Measurements from ENCODE around the gene SNTG2.
A peak's percentile ranks its signal among the peaks of the same experiment; 100 is the strongest.

The SNTG2 gene

DNA sequence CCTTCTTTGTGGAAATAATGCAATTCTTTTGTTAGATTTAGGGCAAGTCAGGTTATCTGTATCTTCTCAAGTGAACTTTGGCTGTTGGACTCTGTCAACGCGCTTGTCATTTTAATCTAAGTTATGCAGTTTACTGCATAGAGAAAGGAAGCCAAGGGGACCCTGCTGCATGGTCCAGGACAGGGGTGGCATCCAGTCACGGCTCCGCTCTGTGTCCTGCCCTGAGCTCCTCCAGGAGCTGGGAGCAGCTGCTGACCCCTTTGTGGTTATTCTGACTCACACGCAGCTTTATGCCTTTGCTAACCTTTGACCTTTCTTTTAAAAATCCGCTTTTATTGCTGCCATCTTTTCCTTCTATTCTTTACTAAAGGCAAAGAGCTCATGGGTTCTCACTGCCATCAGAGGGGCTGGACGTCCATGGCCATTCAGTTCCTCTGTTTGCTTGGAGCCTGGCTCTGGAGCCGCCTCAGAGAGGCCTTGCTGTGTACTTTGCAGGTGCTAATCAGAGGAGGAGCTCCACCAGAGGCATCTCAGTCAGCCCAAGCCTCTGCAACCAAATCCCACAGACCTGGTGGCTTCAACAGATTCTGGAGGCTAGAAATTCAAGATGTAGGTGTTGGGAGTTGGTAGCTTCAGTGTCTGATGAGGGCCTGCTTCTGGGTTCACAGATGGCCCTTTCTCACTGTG lies 39.3 kb downstream of the SNTG2 start:
- H3K4me1 ChIP-seq: peaks cover 6 to 9% (median 8%) of the 10 kb centered on the region in 10 experiments; a peak in 19 of 20 replicates
- H3K9me3 ChIP-seq (replicated peaks in 1 of 11): no peaks in the 10 kb centered on the region
- no peak overlapping the region for H3K9ac ChIP-seq
- no peaks in the 10 kb centered on the region for H3K36me3 ChIP-seq
- H3K27ac ChIP-seq: no peak overlapping the region
- H3K4me3 ChIP-seq: no peak overlapping the region
- no peak for TF ChIP-seq Cebpa-rat (IDR thresholded peaks at IDR 0.05)
- H4K20me1 ChIP-seq: no peaks in the 10 kb centered on the region
- H3K4me2 ChIP-seq: no peak overlapping the region
- H3K27me3 ChIP-seq: no peaks in the 10 kb centered on the region

DNA sequence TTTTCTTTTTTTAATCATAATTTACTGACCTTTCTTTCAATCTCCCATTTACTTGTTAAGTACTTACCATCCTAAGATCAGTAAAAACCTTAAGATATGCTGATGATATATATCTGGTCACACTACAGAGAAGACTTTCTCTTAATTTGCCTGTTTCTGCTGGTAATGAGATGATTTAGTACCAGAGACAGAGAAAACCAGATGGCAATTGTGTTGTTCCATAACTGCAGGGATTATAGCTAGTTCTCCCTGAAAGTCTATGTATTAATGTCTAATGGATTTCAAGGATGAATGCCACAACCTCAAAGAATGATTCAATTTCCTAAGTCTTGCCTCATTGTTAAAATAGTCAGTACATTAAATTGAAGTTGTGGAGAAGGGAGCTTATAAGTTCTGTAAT lies 40.3 kb downstream of the SNTG2 start:
- Histone ChIP-seq H3K9me3 (replicated peaks in 1 of 11) (no peaks in the 10 kb centered on the region), H3K27ac (no peak overlapping the region), H3K4me2 (no peak overlapping the region), H3K9ac (no peak overlapping the region), H3K27me3 (no peaks in the 10 kb centered on the region), H4K20me1 (no peaks in the 10 kb centered on the region), H3K4me1 (peaks cover 0 to 11% (median 4%) of the 10 kb centered on the region in 10 experiments; a peak in 9 of 20 replicates), H3K36me3 (no peaks in the 10 kb centered on the region), H3K4me3 (no peak overlapping the region)
- no peak for TF ChIP-seq Cebpa-rat (IDR thresholded peaks at IDR 0.05)

DNA sequence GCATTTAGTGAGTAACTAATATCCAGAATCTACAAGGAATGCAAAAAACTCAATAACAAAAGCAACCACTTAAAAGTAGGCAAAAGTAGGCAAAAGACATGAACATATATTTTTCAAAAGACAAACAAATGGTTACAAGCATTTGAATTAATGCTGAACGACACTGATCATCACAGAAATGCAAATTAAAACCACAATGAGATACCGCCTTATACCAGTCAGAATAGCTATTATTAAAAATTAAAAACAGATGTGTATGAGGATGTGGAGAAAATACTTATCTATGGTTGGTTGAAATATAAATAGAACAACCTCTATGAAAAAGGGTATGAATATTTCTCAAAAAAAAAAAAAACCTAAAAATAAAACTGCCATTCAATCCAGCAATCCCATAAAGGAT lies 51.7 kb downstream of the SNTG2 start:
- H3K36me3 ChIP-seq: no peaks in the 10 kb centered on the region
- H3K9me3 ChIP-seq (replicated peaks in 1 of 11): peaks cover 0 to 15% (median 9%) of the 10 kb centered on the region in 11 experiments; a peak in 14 of 22 replicates
- H3K27me3 ChIP-seq: no peaks in the 10 kb centered on the region
- H4K20me1 ChIP-seq: no peaks in the 10 kb centered on the region
- H3K27ac ChIP-seq: no peak overlapping the region
- H3K4me3 ChIP-seq: no peak overlapping the region
- H3K4me1 ChIP-seq: 0 out of 20 replicates have a peak, but pooled peaks cover 0 to 1% (median 0%) of the 10 kb centered on the region in 10 experiments
- no peak overlapping the region for H3K9ac ChIP-seq
- H3K4me2 ChIP-seq: no peak overlapping the region
- TF ChIP-seq Cebpa-rat (IDR thresholded peaks at IDR 0.05): no peak

DNA sequence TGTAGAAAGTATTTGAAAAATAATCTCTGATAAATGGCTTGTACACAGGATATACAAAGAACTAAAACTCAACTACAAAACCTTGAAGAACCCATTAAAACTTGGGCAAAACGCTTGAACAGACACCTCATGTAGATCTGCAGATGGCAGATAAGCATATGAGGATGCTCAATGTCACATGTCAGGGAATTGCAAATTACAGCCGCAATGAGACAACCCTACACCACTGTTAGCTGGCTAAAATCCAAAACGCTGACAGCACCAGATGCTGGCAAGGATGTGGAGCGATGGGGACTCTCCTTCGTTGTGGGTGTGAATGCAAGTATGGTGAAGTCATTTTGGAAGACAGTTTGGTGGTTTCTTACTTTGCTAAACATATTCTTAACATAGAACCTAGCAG lies 53.7 kb downstream of the SNTG2 start:
- Histone ChIP-seq H3K9me3 (replicated peaks in 1 of 11) (no peaks in the 10 kb centered on the region), H3K9ac (no peak overlapping the region), H4K20me1 (no peaks in the 10 kb centered on the region)

DNA sequence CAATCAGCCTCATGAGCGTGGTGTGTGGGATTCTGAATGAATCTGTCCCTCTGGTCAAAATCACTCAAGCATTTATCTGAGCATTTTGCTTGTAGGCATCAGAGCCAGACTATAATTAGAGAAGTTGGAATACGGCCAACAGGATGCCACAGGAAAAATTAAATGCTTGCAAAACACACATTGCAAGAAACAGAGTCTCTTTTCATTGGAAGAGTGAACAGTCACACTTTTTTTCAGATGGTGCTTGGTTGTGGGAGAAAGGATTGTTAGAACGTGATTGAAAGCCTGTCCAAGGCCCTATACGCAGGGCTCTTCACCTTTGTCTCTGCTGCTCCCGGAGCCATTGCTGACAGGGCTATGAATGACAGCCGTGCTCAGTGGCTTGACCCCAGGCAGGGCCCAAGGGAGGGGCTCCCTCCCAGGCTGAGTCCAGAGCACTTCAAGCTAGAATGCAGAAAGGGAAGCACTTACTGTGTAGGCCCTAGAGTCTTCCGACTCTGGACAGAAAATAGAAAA lies 59.8 kb downstream of the SNTG2 start:
- no peaks in the 10 kb centered on the region for H3K36me3 ChIP-seq
- no peaks in the 10 kb centered on the region for H3K9me3 ChIP-seq (replicated peaks in 1 of 11)
- peak in 1 of 11 experiments; percentile 15; a peak in 1 of 22 replicates for TF ChIP-seq Cebpa-rat (IDR thresholded peaks at IDR 0.05)
- peak overlapping the region; percentile 61 to 91 (median 84) for H3K4me2 ChIP-seq
- peak overlapping the region in 10 of 11 experiments; percentile 49 to 82 (median 71); a peak in 20 of 22 replicates for H3K27ac ChIP-seq
- no peaks in the 10 kb centered on the region for H4K20me1 ChIP-seq
- peak overlapping the region in 4 of 10 experiments; percentile 2 to 50 (median 26); a peak in 5 of 20 replicates for H3K4me3 ChIP-seq
- H3K4me1 ChIP-seq: peaks cover 21 to 34% (median 29%) of the 10 kb centered on the region in 10 experiments
- H3K27me3 ChIP-seq: no peaks in the 10 kb centered on the region
- H3K9ac ChIP-seq: peak overlapping the region in 10 of 11 experiments; percentile 6 to 71 (median 51); a peak in 14 of 22 replicates

More for the DNA sequence above, 53.7 kb downstream of the SNTG2 start:
- no peak overlapping the region for H3K4me3 ChIP-seq
- peaks cover 0 to 7% (median 1%) of the 10 kb centered on the region in 10 experiments; a peak in 10 of 20 replicates for H3K4me1 ChIP-seq
- no peaks in the 10 kb centered on the region for H3K36me3 ChIP-seq
- H3K4me2 ChIP-seq: no peak overlapping the region
- no peak overlapping the region for H3K27ac ChIP-seq
- H3K27me3 ChIP-seq: no peaks in the 10 kb centered on the region
- TF ChIP-seq Cebpa-rat (IDR thresholded peaks at IDR 0.05): no peak

DNA sequence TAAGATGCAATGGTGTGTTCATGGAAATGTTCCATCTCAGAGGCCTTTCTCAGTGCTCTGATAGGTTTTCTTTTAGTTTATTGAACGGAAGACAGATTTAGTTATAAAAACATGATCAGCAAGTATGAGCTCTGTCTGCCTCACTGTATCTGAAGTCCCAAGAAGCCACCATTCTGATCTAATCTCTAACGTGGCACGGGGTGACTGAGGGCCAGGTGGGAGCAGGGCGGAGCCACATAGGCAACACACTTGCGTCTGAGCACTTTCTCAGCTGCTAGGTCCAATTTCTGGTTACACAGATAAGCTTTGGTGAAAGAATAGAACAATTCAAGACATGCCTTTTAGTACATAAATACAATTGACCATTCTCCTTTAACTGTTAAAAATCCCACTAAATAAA lies 60.4 kb downstream of the SNTG2 start:
- Histone ChIP-seq H3K4me3 (peak overlapping the region in 3 of 10 experiments; percentile 2 to 40 (median 3); a peak in 3 of 20 replicates), H3K36me3 (no peaks in the 10 kb centered on the region), H3K4me1 (peaks cover 21 to 34% (median 29%) of the 10 kb centered on the region in 10 experiments), H3K27me3 (no peaks in the 10 kb centered on the region), H3K27ac (peak overlapping the region; percentile 23 to 82 (median 71); a peak in 20 of 22 replicates), H3K9me3 (replicated peaks in 1 of 11) (no peaks in the 10 kb centered on the region), H4K20me1 (no peaks in the 10 kb centered on the region), H3K9ac (peak overlapping the region in 8 of 11 experiments; percentile 6 to 71 (median 58); a peak in 12 of 22 replicates), H3K4me2 (peak overlapping the region; percentile 61 to 91 (median 84))
- TF ChIP-seq Cebpa-rat (IDR thresholded peaks at IDR 0.05): no peak

DNA sequence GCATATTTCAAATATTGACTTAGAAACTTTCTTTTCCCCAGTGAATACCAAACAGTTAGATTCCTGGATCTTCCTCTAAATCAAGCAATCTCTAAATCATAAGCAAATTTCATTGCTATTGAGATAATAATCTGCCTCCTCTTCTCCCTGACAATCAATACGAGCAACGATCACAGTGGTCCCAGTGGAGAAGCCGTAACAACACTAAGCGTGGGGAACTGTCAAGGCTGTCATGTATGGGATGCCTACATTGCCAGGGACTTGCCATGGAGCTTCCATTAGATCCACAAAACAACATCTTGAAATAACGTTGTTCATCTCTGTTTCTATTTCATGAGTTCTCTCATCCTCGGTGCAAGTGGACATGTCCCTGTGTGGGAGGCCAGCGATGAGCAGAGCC lies 61.3 kb downstream of the SNTG2 start:
- no peaks in the 10 kb centered on the region for H4K20me1 ChIP-seq
- peaks cover 21 to 34% (median 29%) of the 10 kb centered on the region in 10 experiments for H3K4me1 ChIP-seq
- H3K4me3 ChIP-seq: no peak overlapping the region
- TF ChIP-seq Cebpa-rat (IDR thresholded peaks at IDR 0.05): no peak
- H3K27me3 ChIP-seq: no peaks in the 10 kb centered on the region
- no peak overlapping the region for H3K9ac ChIP-seq
- no peaks in the 10 kb centered on the region for H3K36me3 ChIP-seq
- no peak overlapping the region for H3K27ac ChIP-seq
- H3K9me3 ChIP-seq (replicated peaks in 1 of 11): no peaks in the 10 kb centered on the region
- peak overlapping the region in 7 of 11 experiments; percentile 26 to 89 (median 86); a peak in 9 of 22 replicates for H3K4me2 ChIP-seq

DNA sequence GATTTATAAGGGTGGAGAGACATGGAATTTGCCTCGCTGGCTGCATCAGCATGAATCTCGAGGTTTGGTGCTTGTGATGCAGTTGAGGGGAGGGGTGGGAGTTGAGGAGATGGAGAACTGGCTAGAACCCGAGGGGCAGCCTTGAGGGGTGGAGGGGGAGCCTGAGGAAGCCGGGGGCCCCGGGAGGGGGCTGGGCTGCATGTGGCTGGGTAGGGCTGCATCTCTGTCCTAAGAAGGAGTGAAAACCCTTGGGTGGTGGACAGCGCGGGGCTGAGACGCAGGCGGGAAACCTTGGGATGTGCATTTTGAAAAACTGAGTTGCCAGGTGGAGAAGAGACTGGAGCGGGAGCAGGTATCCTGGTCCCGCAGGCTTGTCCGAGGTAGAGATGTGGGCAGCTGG lies 64.2 kb downstream of the SNTG2 start:
- H3K27me3 ChIP-seq: no peaks in the 10 kb centered on the region
- peaks cover 19 to 26% (median 23%) of the 10 kb centered on the region in 10 experiments for H3K4me1 ChIP-seq
- no peak overlapping the region for H3K9ac ChIP-seq
- H4K20me1 ChIP-seq: no peaks in the 10 kb centered on the region
- no peaks in the 10 kb centered on the region for H3K36me3 ChIP-seq
- no peak overlapping the region for H3K4me3 ChIP-seq
- no peak for TF ChIP-seq Cebpa-rat (IDR thresholded peaks at IDR 0.05)
- no peak overlapping the region for H3K4me2 ChIP-seq
- no peak overlapping the region for H3K27ac ChIP-seq
- H3K9me3 ChIP-seq (replicated peaks in 1 of 11): no peaks in the 10 kb centered on the region

DNA sequence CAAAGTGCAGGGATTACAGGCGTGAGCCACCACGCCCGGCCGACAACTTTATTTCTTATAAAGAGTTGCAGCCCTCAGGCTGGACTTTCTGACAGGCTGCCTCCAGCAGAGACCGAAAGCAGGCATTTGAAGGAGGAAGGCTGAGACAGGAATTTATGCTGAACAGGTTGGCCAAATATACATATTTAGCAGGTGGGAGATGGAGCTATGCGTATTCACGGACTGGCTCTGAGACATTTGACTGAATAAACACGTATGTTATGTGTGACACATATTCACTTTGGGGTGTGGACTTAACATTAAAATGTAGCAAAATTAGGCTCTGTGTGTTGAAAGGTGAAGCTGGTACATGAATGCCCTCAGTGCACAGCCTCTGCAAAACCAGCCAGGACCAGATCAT lies 65.9 kb downstream of the SNTG2 start:
- Histone ChIP-seq H3K9me3 (replicated peaks in 1 of 11) (no peaks in the 10 kb centered on the region), H4K20me1 (no peaks in the 10 kb centered on the region), H3K4me2 (no peak overlapping the region), H3K4me1 (peaks cover 2 to 9% (median 6%) of the 10 kb centered on the region in 10 experiments; a peak in 18 of 20 replicates), H3K4me3 (no peak overlapping the region), H3K27me3 (no peaks in the 10 kb centered on the region), H3K9ac (no peak overlapping the region), H3K27ac (no peak overlapping the region), H3K36me3 (no peaks in the 10 kb centered on the region)
- TF ChIP-seq Cebpa-rat (IDR thresholded peaks at IDR 0.05): no peak

Measured in BLaER1 treated with 17β-estradiol and CSF1 and Interleukin-3, amounts not matched to agents 10 nM and 100 nM (cell line).